Measurements from ENCODE around the gene BDP1.

GRCh38 chr5:71452876-71453275 is 2.6 kb upstream of the BDP1 start:
- no peak for TF ChIP-seq EZH2phosphoT487 (IDR thresholded peaks at IDR 0.05; ENCODE audit: low read depth)
- TF ChIP-seq, protein P1, sequence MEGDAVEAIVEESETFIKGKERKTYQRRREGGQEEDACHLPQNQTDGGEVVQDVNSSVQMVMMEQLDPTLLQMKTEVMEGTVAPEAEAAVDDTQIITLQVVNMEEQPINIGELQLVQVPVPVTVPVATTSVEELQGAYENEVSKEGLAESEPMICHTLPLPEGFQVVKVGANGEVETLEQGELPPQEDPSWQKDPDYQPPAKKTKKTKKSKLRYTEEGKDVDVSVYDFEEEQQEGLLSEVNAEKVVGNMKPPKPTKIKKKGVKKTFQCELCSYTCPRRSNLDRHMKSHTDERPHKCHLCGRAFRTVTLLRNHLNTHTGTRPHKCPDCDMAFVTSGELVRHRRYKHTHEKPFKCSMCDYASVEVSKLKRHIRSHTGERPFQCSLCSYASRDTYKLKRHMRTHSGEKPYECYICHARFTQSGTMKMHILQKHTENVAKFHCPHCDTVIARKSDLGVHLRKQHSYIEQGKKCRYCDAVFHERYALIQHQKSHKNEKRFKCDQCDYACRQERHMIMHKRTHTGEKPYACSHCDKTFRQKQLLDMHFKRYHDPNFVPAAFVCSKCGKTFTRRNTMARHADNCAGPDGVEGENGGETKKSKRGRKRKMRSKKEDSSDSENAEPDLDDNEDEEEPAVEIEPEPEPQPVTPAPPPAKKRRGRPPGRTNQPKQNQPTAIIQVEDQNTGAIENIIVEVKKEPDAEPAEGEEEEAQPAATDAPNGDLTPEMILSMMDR (IDR thresholded peaks at IDR 0.05; ENCODE audit: low read depth, low read length), result no peak

All from OCI-LY3 (cell line).